ENCODE results near the gene RBM19.

RBM19 gene

DNA sequence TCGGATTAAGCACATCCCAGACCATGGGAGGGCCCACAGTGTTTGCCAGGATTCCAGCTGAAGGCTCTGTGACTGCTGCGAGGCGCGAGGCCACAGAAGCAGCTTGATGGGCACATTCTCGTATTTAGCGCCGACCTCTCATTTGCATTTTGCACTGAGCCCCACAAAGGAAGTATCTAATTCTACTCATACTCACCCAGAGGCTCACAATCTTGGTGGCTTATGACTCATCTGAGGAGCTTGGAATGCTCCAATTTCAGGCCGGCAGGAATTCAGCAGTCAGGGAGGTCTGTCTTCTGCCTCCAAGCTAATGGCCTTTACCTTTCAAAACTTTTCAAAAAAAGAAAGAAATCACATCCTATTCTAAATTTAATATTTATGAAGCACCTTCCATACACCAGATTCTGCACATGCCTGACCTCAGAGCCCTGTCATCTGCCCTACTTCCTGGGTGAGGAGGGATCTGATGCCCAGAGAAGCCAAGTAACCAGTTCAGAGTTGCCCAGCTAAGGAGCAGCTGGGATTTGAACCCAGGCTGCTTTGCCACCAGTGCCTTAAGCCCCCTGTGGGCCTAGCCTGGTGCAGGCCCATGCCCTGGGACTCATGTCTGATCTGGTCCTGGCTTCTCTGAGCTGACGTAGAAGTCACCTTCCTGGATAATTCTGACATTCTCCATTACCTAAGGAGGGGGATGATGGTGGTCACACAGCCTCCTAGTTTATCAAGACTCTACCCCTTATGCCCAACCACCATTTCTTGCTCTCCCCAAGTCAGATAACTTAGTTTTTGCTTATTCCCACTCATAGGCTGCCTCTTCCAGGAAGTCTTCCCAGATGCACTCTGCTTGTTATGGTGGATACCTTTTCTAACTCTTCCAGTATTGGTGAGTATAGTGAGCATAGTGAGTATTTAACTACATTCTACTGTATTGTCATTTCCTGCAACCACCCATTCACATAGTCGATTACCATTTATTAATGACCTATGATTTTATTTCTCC lies 198.9 kb downstream of the RBM19 start:
- DNase-seq, result no peak
